ENCODE results near the gene KIAA0408.
"Not testable (repeated sequence)": the region's sequence is repeated elsewhere in the genome, so short reads cannot be mapped to it uniquely, and the experiment has no call there.

KIAA0408 gene

DNA sequence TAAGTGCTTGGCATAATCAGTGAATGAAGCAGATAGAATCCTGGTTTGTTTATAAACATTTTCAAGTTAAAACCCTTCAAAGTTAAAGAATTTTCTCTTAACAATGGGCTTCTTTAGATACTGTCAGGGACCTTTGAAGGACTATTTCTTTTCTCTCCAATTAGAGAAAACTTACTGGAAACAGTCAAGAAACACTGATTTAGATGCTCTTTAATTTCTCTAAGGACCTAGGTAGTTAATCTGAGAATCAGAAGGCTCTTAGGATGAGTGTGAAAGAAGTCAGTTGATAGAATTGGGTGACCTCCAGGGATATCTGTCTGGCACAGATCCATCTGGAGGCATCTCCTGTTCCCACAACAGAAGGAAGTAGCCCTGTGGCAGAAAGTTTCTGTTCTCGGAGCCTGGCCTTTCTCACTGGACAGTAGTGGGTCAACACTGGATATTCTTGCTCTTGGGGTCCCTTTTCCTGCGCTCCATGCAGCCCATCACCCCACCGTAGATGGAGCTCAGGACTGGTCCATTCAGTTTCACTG, 22.5 kb downstream of the KIAA0408 start:
- DNase-seq (ENCODE audit: insufficient read length), result no peak
- FAIRE-seq, result no peak
- TF ChIP-seq POLR2A (IDR thresholded peaks at IDR 0.05; ENCODE audit: low read depth, low read length) (no peak), POLR2AphosphoS5 (IDR thresholded peaks at IDR 0.05; ENCODE audit: low read depth, low read length) (no peak)

GRCh38 chr6:127435626-127436220, 23.5 kb downstream of the KIAA0408 start:
- FAIRE-seq (no peak), DNase-seq (ENCODE audit: insufficient read length) (no peak)
- TF ChIP-seq POLR2A (IDR thresholded peaks at IDR 0.05; ENCODE audit: low read depth, low read length) (no peak), TAF1 (IDR thresholded peaks at IDR 0.05; ENCODE audit: borderline replicate concordance, low read depth, low read length) (no peak), POLR2AphosphoS5 (IDR thresholded peaks at IDR 0.05; ENCODE audit: low read depth, low read length) (no peak)

- TF ChIP-seq POLR2A (IDR thresholded peaks at IDR 0.05; ENCODE audit: low read depth, low read length) (no peak), TAF1 (IDR thresholded peaks at IDR 0.05; ENCODE audit: borderline replicate concordance, low read depth, low read length) (no peak), POLR2AphosphoS5 (IDR thresholded peaks at IDR 0.05; ENCODE audit: low read depth, low read length) (no peak)
- no peak for FAIRE-seq
- DNase-seq (ENCODE audit: insufficient read length), result no peak
These were observed 24.5 kb downstream of the KIAA0408 start for GRCh38 chr6:127434651-127435050.

DNA sequence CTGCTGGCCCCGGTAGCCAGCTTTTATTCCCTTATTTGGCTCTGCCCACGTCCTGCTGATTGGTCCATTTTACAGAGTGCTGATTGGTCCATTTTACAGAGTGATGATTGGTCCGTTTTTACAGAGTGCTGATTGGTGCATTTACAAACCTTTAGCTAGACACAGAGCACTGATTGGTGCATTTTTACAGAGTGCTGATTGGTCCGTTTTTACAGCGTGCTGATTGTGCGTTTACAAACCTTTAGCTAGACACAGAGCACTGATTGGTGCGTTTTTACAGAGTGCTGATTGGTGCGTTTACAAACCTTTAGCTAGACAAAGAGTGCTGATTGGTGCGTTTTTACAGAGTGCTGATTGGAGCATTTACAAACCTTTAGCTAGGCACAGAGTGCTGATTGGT, 30.6 kb downstream of the KIAA0408 start:
- DNase-seq (ENCODE audit: insufficient read length); FAIRE-seq: not testable (repeated sequence)

- no peak for TF ChIP-seq TAF1 (IDR thresholded peaks at IDR 0.05; ENCODE audit: borderline replicate concordance, low read depth, low read length)
- TF ChIP-seq POLR2A (IDR thresholded peaks at IDR 0.05; ENCODE audit: low read depth, low read length), result no peak
- no peak for TF ChIP-seq POLR2AphosphoS5 (IDR thresholded peaks at IDR 0.05; ENCODE audit: low read depth, low read length)
- no peak for DNase-seq (ENCODE audit: insufficient read length)
- no peak for FAIRE-seq
These were observed 35.3 kb downstream of the KIAA0408 start for GRCh38 chr6:127423921-127424320.

GRCh38 chr6:127421164-127421563, 38.0 kb downstream of the KIAA0408 start:
- not testable (repeated sequence) for FAIRE-seq; DNase-seq (ENCODE audit: insufficient read length)

- peak; percentile 95 for FAIRE-seq
- TF ChIP-seq POLR2A (IDR thresholded peaks at IDR 0.05; ENCODE audit: low read depth, low read length), result no peak
- no peak for TF ChIP-seq TAF1 (IDR thresholded peaks at IDR 0.05; ENCODE audit: borderline replicate concordance, low read depth, low read length)
- TF ChIP-seq POLR2AphosphoS5 (IDR thresholded peaks at IDR 0.05; ENCODE audit: low read depth, low read length), result no peak
- peak; percentile 40 for DNase-seq (ENCODE audit: insufficient read length)
These were observed 38.6 kb downstream of the KIAA0408 start for GRCh38 chr6:127420556-127420955.

DNA sequence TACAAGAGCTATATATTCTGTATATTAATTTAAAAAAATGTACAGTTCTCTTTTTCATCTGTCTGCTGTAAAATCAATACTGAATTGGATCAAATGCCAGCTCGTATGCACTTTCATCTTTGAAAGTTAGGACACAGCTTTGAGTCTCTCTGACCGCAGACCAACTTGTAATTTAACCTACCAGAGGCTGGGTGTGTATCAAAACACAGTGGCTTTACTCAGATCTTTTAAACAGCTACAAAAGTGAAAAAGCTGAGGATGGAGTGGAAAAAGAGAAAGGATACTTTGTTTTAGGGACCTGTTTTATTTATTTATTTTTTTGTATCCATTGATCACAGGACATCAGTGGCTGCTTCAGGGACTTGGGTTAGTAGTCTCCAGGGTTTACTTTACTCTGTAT, 44.1 kb downstream of the KIAA0408 start:
- DNase-seq (ENCODE audit: insufficient read length), result no peak
- no peak for TF ChIP-seq POLR2A (IDR thresholded peaks at IDR 0.05; ENCODE audit: low read depth, low read length)
- no peak for TF ChIP-seq TAF1 (IDR thresholded peaks at IDR 0.05; ENCODE audit: borderline replicate concordance, low read depth, low read length)
- TF ChIP-seq POLR2AphosphoS5 (IDR thresholded peaks at IDR 0.05; ENCODE audit: low read depth, low read length), result no peak
- no peak for FAIRE-seq

DNA sequence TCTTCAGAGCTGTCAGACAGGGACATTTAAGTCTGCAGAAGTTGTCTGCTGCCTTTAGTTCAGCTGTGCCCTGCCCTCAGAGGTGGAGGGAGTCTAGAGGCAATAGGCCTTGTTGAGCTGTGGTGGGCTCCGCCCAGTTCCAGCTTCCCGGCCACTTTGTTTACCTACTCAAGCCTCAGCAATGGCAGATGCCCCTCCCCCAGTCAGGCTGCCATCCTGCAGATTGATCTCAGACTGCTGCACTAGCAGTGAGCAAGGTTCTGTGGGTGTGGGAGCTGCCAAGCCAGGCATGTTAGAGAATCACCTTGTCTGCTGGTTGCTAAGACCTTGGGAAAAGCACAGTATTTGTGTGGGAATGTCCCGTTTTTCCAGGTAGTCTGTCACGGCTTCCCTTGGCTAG, 46.1 kb downstream of the KIAA0408 start:
- not testable (repeated sequence) for FAIRE-seq; DNase-seq (ENCODE audit: insufficient read length)

GRCh38 chr6:127412016-127412415, 47.2 kb downstream of the KIAA0408 start:
- not testable (repeated sequence) for FAIRE-seq; DNase-seq (ENCODE audit: insufficient read length)

All from GM12892 (cell line).